NB4 (cell line): Measurements from ENCODE around the gene COLEC11.

ENCODE experiments used
- DNase-seq: peaks from one replicate; pipeline ENCODE4 v3.0.0; 2010; ENCODE audit warnings: low read depth
- H3K4me3 ChIP-seq: one replicate; pipeline ENCODE4 v1.5.1; 2011; ENCODE audit warnings: mild to moderate bottlenecking, low read depth, low read length, moderate library complexity
- CTCF ChIP-seq: IDR thresholded peaks from one replicate; pipeline ENCODE4 v1.5.1; 2012; ENCODE audit warnings: low read depth, low read length
- MAX ChIP-seq: IDR thresholded peaks from 2 replicates; pipeline ENCODE4 v1.6.1; 2011; ENCODE audit warnings: low read depth, low read length
- MYC ChIP-seq: IDR thresholded peaks from 2 replicates; pipeline ENCODE4 v1.6.1; 2011; ENCODE audit warnings: low read depth, low read length
- POLR2A ChIP-seq: IDR thresholded peaks from 2 replicates; pipeline ENCODE4 v1.6.1; 2011; ENCODE audit warnings: mild to moderate bottlenecking; ENCODE audit not compliant: insufficient read length; ENCODE audit errors: extremely low read depth

Gene COLEC11

GRCh38 chr2:3638456-3638810 is 43.5 kb downstream of the COLEC11 start:
- H3K4me3 ChIP-seq, result no peak overlapping the region
- no peak for DNase-seq
- no peak for TF ChIP-seq POLR2A
- TF ChIP-seq CTCF, result no peak
- no peak for TF ChIP-seq MAX
- TF ChIP-seq MYC, result no peak

- no peak for DNase-seq
- H3K4me3 ChIP-seq, result no peak overlapping the region
- no peak for TF ChIP-seq MYC
- TF ChIP-seq POLR2A, result no peak
- no peak for TF ChIP-seq CTCF
- TF ChIP-seq MAX, result no peak
Observed at GRCh38 chr2:3639015-3639630, 44.2 kb downstream of the COLEC11 start.

GRCh38 chr2:3639653-3640052 is 44.7 kb downstream of the COLEC11 start:
- DNase-seq, result no peak
- no peak for TF ChIP-seq MAX
- no peak for TF ChIP-seq MYC
- no peak for TF ChIP-seq CTCF
- TF ChIP-seq POLR2A, result no peak

GRCh38 chr2:3641181-3641580 is 46.3 kb downstream of the COLEC11 start:
- DNase-seq, result no peak
- TF ChIP-seq POLR2A, result no peak
- no peak for TF ChIP-seq MAX
- TF ChIP-seq MYC, result no peak
- TF ChIP-seq CTCF, result no peak

More at GRCh38 chr2:3639653-3640052, 44.7 kb downstream of the COLEC11 start:
- H3K4me3 ChIP-seq, result no peak overlapping the region

GRCh38 chr2:3641841-3642421 is 47.0 kb downstream of the COLEC11 start:
- no peak for DNase-seq
- no peak for TF ChIP-seq MAX
- no peak overlapping the region for H3K4me3 ChIP-seq

More at GRCh38 chr2:3641181-3641580, 46.3 kb downstream of the COLEC11 start:
- no peak overlapping the region for H3K4me3 ChIP-seq

GRCh38 chr2:3642521-3643215 is 47.8 kb downstream of the COLEC11 start:
- TF ChIP-seq MAX, result no peak
- no peak for TF ChIP-seq MYC
- TF ChIP-seq CTCF, result no peak
- no peak for TF ChIP-seq POLR2A
- DNase-seq, result no peak
- no peak overlapping the region for H3K4me3 ChIP-seq
